NOMO-1 (cell line): ENCODE data around the gene C1QL4.
"Not testable (repeated sequence)": the region's sequence is repeated elsewhere in the genome, so short reads cannot be mapped to it uniquely, and the experiment has no call there.

Experiments used
- DNase-seq, 2 experiments: peaks; one replicate each; lab custom pipeline; 2025; ENCODE audit not compliant: unreplicated experiment in 2 of 2; lab: John Stamatoyannopoulos, UW

The C1QL4 gene

GRCh38 chr12:49336645-49337584 is at the start of gene C1QL4:
Gene C1QL4, minus strand, starts transcription at chr12:49337188. Its CDS starts 711 bp downstream, at chr12:49336477.
- DNase-seq, result peak; percentile 63 to 91

- not testable (repeated sequence) for DNase-seq
These were observed 43.2 kb upstream of the C1QL4 start for GRCh38 chr12:49380184-49380583.

DNA sequence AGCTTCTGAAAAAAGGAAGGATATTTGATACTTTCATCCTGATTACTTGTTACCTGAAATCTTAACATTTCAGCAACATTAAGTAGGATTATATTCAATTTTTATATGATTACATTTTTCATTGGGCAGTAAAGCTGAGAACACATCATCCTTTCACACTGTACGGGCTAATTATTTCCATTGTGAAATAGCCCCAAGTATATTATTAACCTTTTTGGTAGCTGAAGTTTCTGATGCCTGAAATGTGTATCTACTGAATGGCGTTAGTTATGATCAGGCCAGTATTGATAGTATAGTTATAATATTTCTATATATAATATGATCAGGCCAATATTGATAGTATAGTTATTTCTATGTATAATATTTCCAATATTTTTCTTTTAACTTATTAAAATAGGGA is 40.4 kb upstream of the C1QL4 start:
- DNase-seq, result no peak

GRCh38 chr12:49375406-49375805 is 38.4 kb upstream of the C1QL4 start:
- no peak for DNase-seq

- DNase-seq, result no peak
These were observed 33.6 kb upstream of the C1QL4 start for GRCh38 chr12:49370539-49370938.

DNA sequence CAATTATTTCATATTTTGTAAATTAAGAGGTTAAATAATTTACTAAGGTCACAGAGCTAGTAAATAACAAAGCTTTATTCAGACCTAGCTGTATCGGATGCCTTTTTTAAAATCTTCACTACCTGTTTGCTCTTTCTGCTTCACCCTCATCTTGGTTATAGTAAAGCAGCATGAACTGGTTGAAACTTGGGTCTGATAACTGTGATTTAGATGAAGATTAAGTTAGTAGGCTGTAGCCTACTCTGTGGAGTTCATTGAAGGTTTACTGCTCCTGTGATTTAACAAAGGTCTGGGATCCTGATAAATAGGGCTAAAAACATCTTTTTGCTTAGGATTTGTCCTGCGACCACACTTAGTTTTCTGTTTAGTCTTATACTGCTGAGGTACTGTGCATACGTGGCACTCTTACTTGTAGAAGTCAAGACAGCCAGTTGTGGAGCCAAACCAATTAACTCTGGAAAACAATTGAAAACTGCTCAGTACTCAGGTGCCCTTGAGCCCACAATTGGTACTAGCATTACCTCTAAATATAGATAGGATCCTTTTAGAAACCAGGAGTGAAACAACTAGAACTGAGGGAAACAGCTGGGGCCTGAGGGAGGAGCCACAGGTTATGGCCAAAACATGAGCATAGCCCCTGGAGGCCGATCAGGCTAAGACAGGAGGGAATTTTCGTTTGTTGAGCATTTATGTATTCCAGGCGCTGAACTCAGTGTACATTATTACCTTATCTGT is 32.6 kb upstream of the C1QL4 start:
- peak; percentile 53 to 65 for DNase-seq

- DNase-seq, result no peak
These were observed 31.2 kb upstream of the C1QL4 start for GRCh38 chr12:49368240-49368600.

DNA sequence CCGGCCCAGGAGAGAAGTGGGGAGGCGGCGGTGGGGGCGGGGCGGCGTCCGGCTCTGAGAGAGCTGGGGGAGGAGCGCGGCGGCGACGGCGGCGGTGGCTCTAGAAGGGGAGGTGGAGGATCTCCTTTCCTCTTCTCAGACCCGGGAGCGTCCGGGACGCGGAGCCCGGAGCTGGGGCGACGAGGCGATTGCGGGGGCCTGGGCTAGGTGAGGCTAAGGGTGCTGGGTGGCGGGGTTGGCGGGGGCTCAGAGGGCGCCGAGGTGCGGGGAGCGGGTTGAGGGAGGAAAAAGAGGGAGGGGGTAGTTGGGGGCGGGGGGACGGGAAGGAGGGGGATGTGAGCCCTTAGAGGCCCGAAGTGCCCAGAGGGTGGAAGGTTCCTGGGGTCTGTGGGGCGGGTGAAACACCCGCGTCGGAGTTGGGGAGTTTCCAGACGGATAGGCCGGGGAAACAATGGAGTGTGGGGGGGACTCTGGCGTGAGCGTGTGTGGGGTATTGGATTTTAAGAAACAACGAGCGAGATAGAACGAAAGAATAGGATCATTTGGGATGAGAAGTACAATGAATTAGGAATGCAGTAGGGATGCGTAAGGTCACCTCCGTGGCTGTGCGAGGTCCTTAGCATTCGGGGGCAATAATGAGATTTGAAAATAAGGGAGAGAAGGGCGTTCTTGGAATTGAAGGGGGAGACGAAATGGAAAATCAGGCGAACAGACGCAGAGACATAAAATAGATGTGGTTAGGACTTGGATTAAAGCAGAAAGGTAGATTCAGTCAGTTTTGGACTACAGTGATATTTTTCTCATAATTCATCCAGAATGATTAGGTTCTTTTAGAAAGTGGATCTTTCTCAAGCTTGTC is 30.6 kb upstream of the C1QL4 start, which contains the start of gene SPATS2:
Gene SPATS2 (plus strand): TSS at position 82 of the 859 bp plus-strand sequence. CDS start 93,551 bp downstream, outside the sequence.
- no peak for DNase-seq

DNA sequence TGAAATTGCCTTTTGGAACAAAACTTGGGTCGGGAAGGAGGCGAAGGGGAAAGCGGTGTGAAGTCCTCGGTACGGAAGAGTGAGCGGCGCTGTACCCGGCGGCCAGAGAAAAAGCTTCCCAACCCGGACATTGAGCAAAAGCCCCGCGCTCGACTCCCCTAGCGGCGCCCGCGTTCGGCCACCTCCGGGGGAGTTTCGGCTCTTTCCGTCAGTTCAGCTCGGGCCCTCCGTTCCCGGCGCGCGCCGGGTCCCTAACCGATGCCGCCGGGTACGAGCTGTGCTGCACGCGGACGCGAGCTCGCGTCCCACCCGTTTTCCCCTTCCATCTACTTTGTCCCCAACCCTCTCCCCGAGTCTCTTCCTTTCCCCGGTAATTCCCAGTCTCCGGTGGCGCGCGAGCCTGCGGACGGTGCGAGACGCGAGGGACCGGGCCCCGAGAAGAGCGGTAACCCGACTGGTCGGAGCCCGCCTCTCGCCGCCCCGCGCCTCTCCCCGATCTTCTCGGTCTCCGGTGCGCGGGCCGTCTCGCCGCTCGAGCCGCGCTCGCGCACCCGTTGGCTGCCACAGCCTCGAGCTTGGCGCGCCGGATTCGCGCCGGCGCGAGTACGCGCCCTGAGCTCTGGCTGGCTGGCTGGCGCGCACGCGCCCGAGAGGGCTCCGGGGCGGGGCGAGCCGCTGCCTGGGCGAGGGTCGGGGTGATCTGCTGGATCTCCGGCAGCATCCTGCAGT is 29.8 kb upstream of the C1QL4 start:
- DNase-seq, result peak; percentile 83 to 90

GRCh38 chr12:49366096-49366651 is 29.2 kb upstream of the C1QL4 start:
- no peak for DNase-seq

DNA sequence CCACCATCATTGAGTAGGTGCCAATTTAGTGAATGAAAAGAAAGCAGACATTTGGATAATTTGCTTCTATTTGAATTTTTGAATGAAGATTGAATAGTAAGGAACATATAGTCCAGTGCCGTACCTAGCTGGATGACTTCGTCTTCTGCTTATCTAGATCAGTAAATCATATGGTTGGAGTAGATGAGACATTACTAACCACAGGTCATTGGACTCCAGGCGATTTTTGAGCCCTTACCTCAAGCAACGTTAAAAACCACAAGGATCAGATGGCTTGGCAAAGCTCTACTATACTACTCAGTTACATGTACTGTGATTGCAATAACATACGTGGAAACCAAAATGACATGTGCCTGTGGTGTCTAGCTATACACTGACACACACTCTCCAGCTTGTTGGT is 28.6 kb upstream of the C1QL4 start:
- no peak for DNase-seq

- DNase-seq, result no peak
These were observed 28.0 kb upstream of the C1QL4 start for GRCh38 chr12:49364989-49365388.

DNA sequence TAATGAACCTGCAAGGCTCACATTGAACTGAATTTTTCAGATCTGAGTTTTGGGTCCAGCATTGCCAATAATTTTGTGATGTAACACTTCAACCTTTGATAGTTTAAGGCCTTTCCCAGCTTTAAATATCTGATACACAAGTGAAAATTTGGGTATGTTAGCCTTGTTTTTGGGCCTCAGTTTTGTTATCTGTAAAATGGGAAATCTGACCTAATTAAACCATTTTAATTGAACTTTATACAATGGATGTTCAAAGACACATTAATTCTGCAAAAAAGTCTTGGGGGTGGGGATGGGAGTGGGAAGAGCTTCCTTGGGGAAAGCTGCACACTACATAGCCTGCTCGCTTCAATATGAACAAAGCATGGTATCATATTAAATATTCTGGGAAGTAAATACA is 25.1 kb upstream of the C1QL4 start:
- no peak for DNase-seq

DNA sequence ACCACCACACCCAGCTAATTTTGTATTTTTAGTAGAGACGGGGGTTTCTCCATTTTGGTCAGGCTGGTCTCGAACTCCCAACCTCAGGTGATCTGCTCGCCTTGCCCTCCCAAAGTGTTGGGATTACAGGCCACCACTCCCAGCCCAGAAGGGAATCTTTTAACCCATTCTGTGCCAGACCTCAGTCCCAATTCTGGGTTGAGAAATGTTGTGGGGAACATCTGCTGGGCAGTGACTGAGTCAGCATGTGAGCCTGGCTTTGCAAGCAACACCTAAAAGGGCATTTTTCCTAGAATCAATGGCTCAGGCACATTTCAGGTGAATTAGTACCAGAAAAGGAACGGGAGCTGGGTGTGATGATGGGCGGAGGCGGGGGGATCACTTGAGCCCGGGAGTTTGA is 22.7 kb upstream of the C1QL4 start:
- DNase-seq, result no peak

GRCh38 chr12:49358483-49359141 is 21.6 kb upstream of the C1QL4 start:
- DNase-seq, result peak; percentile 56 to 80

- DNase-seq, result peak in 1 of 2 experiments; percentile 33
These were observed 20.2 kb upstream of the C1QL4 start for GRCh38 chr12:49357103-49357678.

DNA sequence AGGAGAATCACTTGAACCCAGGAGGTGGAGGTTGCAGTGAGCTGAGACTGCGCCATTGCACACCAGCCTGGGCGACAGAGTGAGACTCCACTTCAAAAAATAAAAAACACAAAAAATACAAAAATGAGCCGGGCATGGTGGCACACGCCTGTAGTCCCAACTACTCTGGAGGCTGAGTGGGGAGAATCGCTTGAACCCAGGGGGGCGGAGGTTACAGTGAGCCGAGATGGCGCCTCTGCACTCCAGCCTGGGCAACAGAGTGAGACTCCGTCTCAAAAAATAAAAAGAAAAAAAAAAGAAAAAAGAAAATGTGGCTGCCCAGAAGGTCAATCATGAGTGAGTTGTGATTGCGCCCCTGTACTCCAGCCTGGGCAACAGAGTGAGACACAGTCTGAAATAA is 18.9 kb upstream of the C1QL4 start:
- no peak for DNase-seq

DNA sequence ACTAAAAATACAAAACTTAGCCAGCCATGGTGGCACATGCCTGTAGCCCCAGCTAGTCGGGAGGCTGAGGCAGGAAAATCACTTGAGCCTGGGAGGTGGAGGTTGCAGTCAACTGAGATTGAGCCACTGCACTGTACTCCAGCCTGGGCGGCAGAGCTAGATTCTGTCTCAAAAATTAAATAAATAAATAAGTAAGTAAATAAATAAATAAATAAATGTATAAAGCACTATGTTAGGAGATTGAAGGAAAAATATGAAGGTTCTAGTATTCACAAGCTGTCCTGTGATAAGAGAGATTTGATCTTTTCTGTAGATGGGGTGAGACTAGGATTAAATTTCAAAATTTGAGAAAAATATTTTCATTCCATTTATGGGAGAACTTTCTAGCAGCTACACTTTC is 15.4 kb upstream of the C1QL4 start:
- no peak for DNase-seq

DNA sequence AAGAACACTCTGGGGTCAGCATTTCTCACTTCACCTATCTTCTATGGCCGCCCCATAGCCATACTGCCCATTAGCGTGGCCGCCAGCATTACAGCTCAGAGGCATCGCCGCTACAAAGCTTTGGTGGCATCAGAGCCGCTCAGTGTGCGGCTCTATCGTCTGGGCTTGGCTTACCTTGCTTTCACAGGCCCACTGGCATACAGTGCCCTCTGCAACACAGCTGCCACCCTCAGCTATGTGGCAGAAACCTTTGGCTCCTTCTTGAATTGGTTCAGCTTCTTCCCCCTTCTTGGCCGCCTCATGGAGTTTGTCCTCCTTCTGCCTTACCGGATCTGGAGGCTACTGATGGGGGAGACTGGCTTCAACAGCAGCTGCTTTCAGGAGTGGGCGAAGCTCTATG is 12.3 kb upstream of the C1QL4 start:
- no peak for DNase-seq
